MM.1S (cell line): ENCODE measurements around the gene GLI1.

Experiments
- DNase-seq: peaks from one replicate; pipeline ENCODE4 v3.0.0-alpha.2; 2015
- H2AFZ ChIP-seq: fragments of 300-600 bp; sonication (generic); 2 replicates; pipeline ENCODE4 v1.6.0; 2016; ENCODE audit warnings: antibody characterized with exemption, low read length
- H3F3A ChIP-seq: fragments of 300-600 bp; sonication (generic); 2 replicates; pipeline ENCODE4 v1.6.1; 2016; ENCODE audit warnings: mild to moderate bottlenecking, antibody characterized with exemption, low read length, moderate library complexity, mixed read lengths; ENCODE audit not compliant: insufficient read depth
- H3K27ac ChIP-seq: fragments of 300-600 bp; sonication (generic); 2 replicates; pipeline ENCODE4 v1.5.1; 2016; ENCODE audit warnings: mild to moderate bottlenecking, low read length
- H3K27me3 ChIP-seq: fragments of 300-600 bp; sonication (generic); replicated peaks from 2 replicates; pipeline ENCODE4 v1.6.0; 2016; ENCODE audit warnings: low read length; ENCODE audit not compliant: insufficient read depth
- H3K36me3 ChIP-seq: fragments of 300-600 bp; sonication (generic); replicated peaks from 2 replicates; pipeline ENCODE4 v1.6.1; 2016; ENCODE audit warnings: mild to moderate bottlenecking, low read length, mixed read lengths; ENCODE audit not compliant: insufficient read depth
- H3K4me1 ChIP-seq: fragments of 300-600 bp; sonication (generic); 2 replicates; pipeline ENCODE4 v1.6.1; 2016; ENCODE audit warnings: low read length, mixed read lengths
- H3K4me2 ChIP-seq: fragments of 300-600 bp; sonication (generic); 2 replicates; pipeline ENCODE4 v1.6.0; 2016; ENCODE audit warnings: low read depth, low read length
- H3K4me3 ChIP-seq: fragments of 300-600 bp; sonication (generic); 2 replicates; pipeline ENCODE4 v1.5.1; 2016; ENCODE audit warnings: low read length, mixed read lengths
- H3K79me2 ChIP-seq: fragments of 300-600 bp; sonication (generic); 2 replicates; pipeline ENCODE4 v1.6.1; 2016; ENCODE audit warnings: mixed run types, low read length, mixed read lengths
- H3K9ac ChIP-seq: fragments of 300-600 bp; sonication (generic); 2 replicates; pipeline ENCODE4 v1.6.1; 2016; ENCODE audit warnings: low read length, mixed read lengths
- H3K9me2 ChIP-seq: fragments of 300-600 bp; sonication (generic); replicated peaks from 2 replicates; pipeline ENCODE4 v1.6.1; 2016; ENCODE audit warnings: mild to moderate bottlenecking, low read length, mixed read lengths; ENCODE audit not compliant: insufficient read depth
- H3K9me3 ChIP-seq: fragments of 300-600 bp; sonication (generic); replicated peaks from 2 replicates; pipeline ENCODE4 v1.6.1; 2016; ENCODE audit warnings: mild to moderate bottlenecking, low read length, mixed read lengths; ENCODE audit not compliant: insufficient read depth
- H4K20me1 ChIP-seq: fragments of 300-600 bp; sonication (generic); 2 replicates; pipeline ENCODE4 v1.6.1; 2016; ENCODE audit warnings: mild to moderate bottlenecking, low read length, moderate library complexity, mixed read lengths; ENCODE audit not compliant: insufficient read depth
- EZH2 ChIP-seq: fragments of 300-600 bp; sonication (generic); optimal IDR thresholded peaks from 2 replicates; pipeline ENCODE3; 2017; ENCODE audit warnings: low read depth, mild to moderate bottlenecking, antibody characterized with exemption, low read length, mixed read lengths
- EZH2phosphoT487 ChIP-seq: fragments of 300-600 bp; sonication (generic); IDR thresholded peaks from 2 replicates; pipeline ENCODE4 v1.6.1; 2018; ENCODE audit warnings: antibody characterized with exemption, low read length
- TF ChIP-seq, protein P1 (sequence below): fragments of 300-600 bp; sonication (generic); IDR thresholded peaks from 2 replicates; pipeline ENCODE4 v1.5.1; 2016; ENCODE audit warnings: antibody characterized with exemption, low read length, mixed read lengths

GLI1 gene

DNA sequence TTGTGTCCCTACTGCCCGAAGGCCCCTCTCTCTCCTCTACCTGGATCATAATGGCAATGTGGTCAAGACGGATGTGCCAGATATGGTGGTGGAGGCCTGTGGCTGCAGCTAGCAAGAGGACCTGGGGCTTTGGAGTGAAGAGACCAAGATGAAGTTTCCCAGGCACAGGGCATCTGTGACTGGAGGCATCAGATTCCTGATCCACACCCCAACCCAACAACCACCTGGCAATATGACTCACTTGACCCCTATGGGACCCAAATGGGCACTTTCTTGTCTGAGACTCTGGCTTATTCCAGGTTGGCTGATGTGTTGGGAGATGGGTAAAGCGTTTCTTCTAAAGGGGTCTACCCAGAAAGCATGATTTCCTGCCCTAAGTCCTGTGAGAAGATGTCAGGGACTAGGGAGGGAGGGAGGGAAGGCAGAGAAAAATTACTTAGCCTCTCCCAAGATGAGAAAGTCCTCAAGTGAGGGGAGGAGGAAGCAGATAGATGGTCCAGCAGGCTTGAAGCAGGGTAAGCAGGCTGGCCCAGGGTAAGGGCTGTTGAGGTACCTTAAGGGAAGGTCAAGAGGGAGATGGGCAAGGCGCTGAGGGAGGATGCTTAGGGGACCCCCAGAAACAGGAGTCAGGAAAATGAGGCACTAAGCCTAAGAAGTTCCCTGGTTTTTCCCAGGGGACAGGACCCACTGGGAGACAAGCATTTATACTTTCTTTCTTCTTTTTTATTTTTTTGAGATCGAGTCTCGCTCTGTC lies 2.7 kb upstream of the GLI1 start:
- DNase-seq: no peak
- no peaks in the 10 kb centered on the region for H3K9me2 ChIP-seq
- no peaks in the 10 kb centered on the region for H3K36me3 ChIP-seq
- H3K4me3 ChIP-seq: no peak overlapping the region
- no peaks in the 10 kb centered on the region for H4K20me1 ChIP-seq
- H2AFZ ChIP-seq: no peak overlapping the region
- no peak overlapping the region for H3K4me2 ChIP-seq
- H3K27me3 ChIP-seq: peaks cover 13% of the 10 kb centered on the region
- H3K4me1 ChIP-seq: peaks cover 22% of the 10 kb centered on the region
- no peaks in the 10 kb centered on the region for H3K79me2 ChIP-seq
- H3F3A ChIP-seq: peaks cover 5% of the 10 kb centered on the region
- no peaks in the 10 kb centered on the region for H3K9me3 ChIP-seq
- no peak overlapping the region for H3K27ac ChIP-seq
- TF ChIP-seq EZH2phosphoT487 (no peak), EZH2 (no peak)
- TF ChIP-seq, protein P1, sequence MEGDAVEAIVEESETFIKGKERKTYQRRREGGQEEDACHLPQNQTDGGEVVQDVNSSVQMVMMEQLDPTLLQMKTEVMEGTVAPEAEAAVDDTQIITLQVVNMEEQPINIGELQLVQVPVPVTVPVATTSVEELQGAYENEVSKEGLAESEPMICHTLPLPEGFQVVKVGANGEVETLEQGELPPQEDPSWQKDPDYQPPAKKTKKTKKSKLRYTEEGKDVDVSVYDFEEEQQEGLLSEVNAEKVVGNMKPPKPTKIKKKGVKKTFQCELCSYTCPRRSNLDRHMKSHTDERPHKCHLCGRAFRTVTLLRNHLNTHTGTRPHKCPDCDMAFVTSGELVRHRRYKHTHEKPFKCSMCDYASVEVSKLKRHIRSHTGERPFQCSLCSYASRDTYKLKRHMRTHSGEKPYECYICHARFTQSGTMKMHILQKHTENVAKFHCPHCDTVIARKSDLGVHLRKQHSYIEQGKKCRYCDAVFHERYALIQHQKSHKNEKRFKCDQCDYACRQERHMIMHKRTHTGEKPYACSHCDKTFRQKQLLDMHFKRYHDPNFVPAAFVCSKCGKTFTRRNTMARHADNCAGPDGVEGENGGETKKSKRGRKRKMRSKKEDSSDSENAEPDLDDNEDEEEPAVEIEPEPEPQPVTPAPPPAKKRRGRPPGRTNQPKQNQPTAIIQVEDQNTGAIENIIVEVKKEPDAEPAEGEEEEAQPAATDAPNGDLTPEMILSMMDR: no peak
- H3K9ac ChIP-seq: no peak overlapping the region

DNA sequence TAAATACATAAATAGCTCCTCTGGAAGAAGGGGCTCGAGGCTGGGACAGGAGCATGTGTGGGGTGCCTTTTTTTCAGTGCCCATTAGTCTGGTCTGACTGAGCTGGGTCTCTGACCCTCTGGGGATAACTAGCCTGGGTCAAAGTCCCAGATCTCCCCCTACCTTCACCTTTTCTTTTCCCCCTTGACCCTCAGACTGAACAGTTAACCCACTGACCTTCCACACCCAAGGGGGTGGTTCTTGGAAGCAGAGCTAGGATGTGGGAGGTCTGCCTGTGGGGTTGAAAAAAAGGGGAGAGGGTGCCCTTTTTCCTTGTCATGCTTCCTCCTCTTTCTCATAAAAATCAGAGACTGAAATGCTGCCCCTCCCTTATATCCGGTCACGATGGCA lies 925 bp upstream of the GLI1 start:
- H3K79me2 ChIP-seq: no peaks in the 10 kb centered on the region
- TF ChIP-seq EZH2 (no peak), EZH2phosphoT487 (no peak)
- TF ChIP-seq, protein P1: no peak
- peaks cover 13% of the 10 kb centered on the region for H3K27me3 ChIP-seq
- H3K27ac ChIP-seq: peak overlapping the region; percentile 56; the same call in 1 of the 2 replicates
- H3K9ac ChIP-seq: peak overlapping the region; percentile 50; the same call in 1 of the 2 replicates
- no peaks in the 10 kb centered on the region for H3K36me3 ChIP-seq
- peaks cover 24% of the 10 kb centered on the region for H3K4me1 ChIP-seq
- no peak for DNase-seq
- no peaks in the 10 kb centered on the region for H3K9me2 ChIP-seq
- H3K4me3 ChIP-seq: peak overlapping the region; percentile 80
- H3K4me2 ChIP-seq: peak overlapping the region; percentile 100
- no peaks in the 10 kb centered on the region for H4K20me1 ChIP-seq
- H2AFZ ChIP-seq: peak overlapping the region; percentile 94
- peaks cover 9% of the 10 kb centered on the region for H3F3A ChIP-seq
- H3K9me3 ChIP-seq: no peaks in the 10 kb centered on the region

DNA sequence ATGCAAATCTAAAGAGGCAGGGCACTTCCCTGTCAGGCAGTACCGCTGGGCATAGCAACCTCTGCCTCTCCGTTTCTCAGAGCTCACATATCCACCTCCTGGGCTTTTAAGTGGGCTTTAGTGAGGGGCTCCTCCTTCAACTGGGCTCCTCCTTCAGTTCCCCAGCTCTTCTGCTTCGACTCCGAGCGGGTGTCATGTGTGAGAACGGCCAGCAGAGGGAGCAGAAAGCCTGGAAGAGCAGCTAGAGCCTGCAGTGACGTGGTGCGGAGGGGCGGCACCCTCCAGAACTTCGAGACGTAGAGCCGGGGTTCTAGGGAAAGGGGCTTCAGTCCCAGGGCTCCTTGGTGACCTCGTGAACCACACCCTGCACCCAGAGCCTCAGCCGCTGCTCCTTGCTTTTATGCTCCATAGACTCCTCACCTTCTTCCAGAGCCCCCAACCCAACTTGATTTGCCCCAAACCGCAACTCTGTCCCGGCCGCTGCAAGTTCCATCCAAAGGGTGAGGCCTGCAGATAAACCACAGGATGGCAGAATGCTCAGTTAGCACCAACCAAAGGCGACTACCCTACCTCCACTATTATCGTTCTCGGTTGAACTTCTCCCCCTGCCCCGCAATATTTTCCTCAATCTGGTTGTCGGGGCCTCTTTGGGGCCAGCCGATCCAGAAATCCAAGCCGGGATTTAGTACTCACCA lies 383 bp upstream of the GLI1 start:
- H3K27ac ChIP-seq: peak overlapping the region; percentile 56; the same call in 1 of the 2 replicates
- H3K27me3 ChIP-seq: peaks cover 13% of the 10 kb centered on the region
- H3K79me2 ChIP-seq: no peaks in the 10 kb centered on the region
- peaks cover 9% of the 10 kb centered on the region for H3F3A ChIP-seq
- H4K20me1 ChIP-seq: no peaks in the 10 kb centered on the region
- H3K36me3 ChIP-seq: no peaks in the 10 kb centered on the region
- H3K9ac ChIP-seq: peak overlapping the region; percentile 50; the same call in 1 of the 2 replicates
- peak; percentile 91 for DNase-seq
- peak overlapping the region; percentile 80 for H3K4me3 ChIP-seq
- no peaks in the 10 kb centered on the region for H3K9me3 ChIP-seq
- no peaks in the 10 kb centered on the region for H3K9me2 ChIP-seq
- peak overlapping the region; percentile 100 for H3K4me2 ChIP-seq
- H2AFZ ChIP-seq: peak overlapping the region; percentile 94
- H3K4me1 ChIP-seq: peaks cover 27% of the 10 kb centered on the region
- TF ChIP-seq, protein P1: peak; percentile 96
- TF ChIP-seq EZH2phosphoT487: no peak
